ENCODE data around the gene LZIC. TPM values are rescaled to one million over a fixed set of nuclear protein-coding genes. Genes with fewer than 3 reads are reported as not detected.

The LZIC gene
- total and polyA plus RNA-seq, 9 of the 15 experiments (the other 6 are each of a cell fraction or from before 2014, with no cell fraction given): 32.9 to 109 (median 61.7) TPM

DNA sequence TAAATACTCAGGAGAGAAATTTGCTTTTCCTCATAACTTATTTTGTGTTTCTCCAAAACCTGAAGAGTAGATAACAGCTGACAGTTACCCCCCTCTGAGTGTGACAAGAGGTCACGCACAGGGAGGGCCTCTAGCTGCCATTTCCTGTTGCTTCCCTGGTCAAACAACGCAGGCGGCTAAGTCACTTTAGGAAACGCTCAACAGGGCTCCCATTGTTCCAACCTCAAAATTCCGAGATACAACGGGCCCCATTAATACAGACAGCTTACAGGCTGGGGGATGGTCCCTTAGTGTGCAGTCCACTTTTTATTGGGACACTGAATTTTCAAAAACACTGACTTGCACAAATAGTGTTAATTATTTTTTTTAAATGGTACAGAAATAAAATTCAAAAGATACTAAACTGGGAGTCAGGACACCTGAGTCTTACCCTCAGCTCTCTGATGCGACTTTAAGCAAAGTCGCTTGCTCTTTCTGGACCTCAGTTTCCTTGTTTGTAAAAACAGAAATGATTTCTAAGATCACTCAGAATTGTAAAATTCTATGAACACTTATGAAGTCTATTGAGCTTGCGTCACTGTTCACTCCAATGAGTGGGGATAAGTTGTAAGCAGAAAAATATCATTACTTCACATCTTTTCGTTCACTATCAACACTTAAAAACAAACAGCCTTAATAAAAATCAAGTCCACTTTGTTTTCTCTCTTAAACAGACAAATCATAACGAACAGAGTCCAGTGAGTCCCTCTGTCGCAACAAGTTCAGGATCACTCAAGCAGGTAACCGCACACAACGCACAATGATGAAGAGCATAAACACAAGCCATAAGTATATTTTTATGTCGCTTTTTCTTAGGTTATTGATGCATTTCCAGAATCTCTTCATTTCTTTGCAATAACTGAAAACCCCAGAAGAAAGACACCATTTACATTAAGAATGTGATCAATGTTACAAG lies 13.5 kb downstream of the LZIC start (continued):
- TF ChIP-seq NBN (IDR thresholded peaks at IDR 0.05; ENCODE audit: low read depth): 0 out of 2 replicates have a peak, but pooled peaks have one; percentile 25
- TF ChIP-seq MTA2 (IDR thresholded peaks at IDR 0.05; ENCODE audit: low read depth): no peak
- no peak for TF ChIP-seq MTA1 (IDR thresholded peaks at IDR 0.05; ENCODE audit: borderline replicate concordance)
- TF ChIP-seq ZNF551 (CRISPR knock-in tag; IDR thresholded peaks at IDR 0.05): no peak
- no peak for TF ChIP-seq ZFP30 (CRISPR knock-in tag; IDR thresholded peaks at IDR 0.05; ENCODE audit: borderline replicate concordance)
- no peak for TF ChIP-seq ZNF347 (CRISPR knock-in tag; IDR thresholded peaks at IDR 0.05; ENCODE audit: low read depth)
- TF ChIP-seq RUNX1 (IDR thresholded peaks at IDR 0.05; ENCODE audit: low read depth): no peak
- TF ChIP-seq FOXK1 (CRISPR knock-in tag; IDR thresholded peaks at IDR 0.05; ENCODE audit: borderline replicate concordance): no peak
- no peak for TF ChIP-seq ZNF121 (CRISPR knock-in tag; conservative IDR thresholded peaks at IDR 0.05)
- TF ChIP-seq ZNF217 (CRISPR knock-in tag; IDR thresholded peaks at IDR 0.05): no peak
- no peak for TF ChIP-seq ELF2 (CRISPR knock-in tag; IDR thresholded peaks at IDR 0.05)
- TF ChIP-seq ETS2 (tag; IDR thresholded peaks at IDR 0.05; ENCODE audit: borderline replicate concordance, poor library complexity, severe bottlenecking): no peak
- no peak for TF ChIP-seq HNRNPH1 (optimal IDR thresholded peaks at IDR 0.05; ENCODE audit: low read depth, low read length)
- TF ChIP-seq ZNF699 (CRISPR knock-in tag; IDR thresholded peaks at IDR 0.05; ENCODE audit: insufficient replicate concordance): no peak
- TF ChIP-seq, protein P1, sequence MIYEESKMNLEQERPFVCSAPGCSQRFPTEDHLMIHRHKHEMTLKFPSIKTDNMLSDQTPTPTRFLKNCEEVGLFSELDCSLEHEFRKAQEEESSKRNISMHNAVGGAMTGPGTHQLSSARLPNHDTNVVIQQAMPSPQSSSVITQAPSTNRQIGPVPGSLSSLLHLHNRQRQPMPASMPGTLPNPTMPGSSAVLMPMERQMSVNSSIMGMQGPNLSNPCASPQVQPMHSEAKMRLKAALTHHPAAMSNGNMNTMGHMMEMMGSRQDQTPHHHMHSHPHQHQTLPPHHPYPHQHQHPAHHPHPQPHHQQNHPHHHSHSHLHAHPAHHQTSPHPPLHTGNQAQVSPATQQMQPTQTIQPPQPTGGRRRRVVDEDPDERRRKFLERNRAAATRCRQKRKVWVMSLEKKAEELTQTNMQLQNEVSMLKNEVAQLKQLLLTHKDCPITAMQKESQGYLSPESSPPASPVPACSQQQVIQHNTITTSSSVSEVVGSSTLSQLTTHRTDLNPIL (CRISPR knock-in tag; IDR thresholded peaks at IDR 0.05): no peak
- TF ChIP-seq POLR2AphosphoS5 (IDR thresholded peaks at IDR 0.05; ENCODE audit: control insufficient read depth, insufficient read depth, low read depth, low read length): peak; percentile 67; the same call in 1 of the 2 replicates
- TF ChIP-seq HNRNPUL1 (IDR thresholded peaks at IDR 0.05; ENCODE audit: low read length): no peak
- peak; percentile 47; the same call in 1 of the 2 replicates for TF ChIP-seq CTBP1 (IDR thresholded peaks at IDR 0.05; ENCODE audit: borderline replicate concordance)
- TF ChIP-seq CBX3 (IDR thresholded peaks at IDR 0.05; ENCODE audit: borderline replicate concordance in 1 of 2, low read length in 2 of 2): no peak
- no peak for TF ChIP-seq SRSF3 (IDR thresholded peaks at IDR 0.05; ENCODE audit: insufficient read depth, low read length)
- no peak for TF ChIP-seq SNRNP70 (optimal IDR thresholded peaks at IDR 0.05; ENCODE audit: low read depth, low read length)
- TF ChIP-seq ERF (CRISPR knock-in tag; IDR thresholded peaks at IDR 0.05): peak; percentile 75; the same call in 1 of the 2 replicates
- TF ChIP-seq ESRRA (IDR thresholded peaks at IDR 0.05; ENCODE audit: borderline replicate concordance, low read depth): no peak
- TF ChIP-seq NR1H2 (CRISPR knock-in tag; IDR thresholded peaks at IDR 0.05): no peak
- TF ChIP-seq ZNF232 (CRISPR knock-in tag; IDR thresholded peaks at IDR 0.05): no peak
- TF ChIP-seq NONO (IDR thresholded peaks at IDR 0.05; ENCODE audit: low read depth in 2 of 2, low read length in 1 of 2): no peak; a peak in 1 of 4 replicates
- no peak for TF ChIP-seq HNRNPK (IDR thresholded peaks at IDR 0.05; ENCODE audit: low read depth, low read length, poor library complexity, severe bottlenecking)
- TF ChIP-seq ZC3H4 (CRISPR knock-in tag; IDR thresholded peaks at IDR 0.05; ENCODE audit: borderline replicate concordance): no peak
- no peak for TF ChIP-seq ZNF668 (CRISPR knock-in tag; IDR thresholded peaks at IDR 0.05)
- no peak for TF ChIP-seq BMI1 (IDR thresholded peaks at IDR 0.05; ENCODE audit: low read length)

Measured in K562 (cell line).